HCT116 (cell line): ENCODE data around the gene RYR2. TPM values are rescaled to one million over a fixed set of nuclear protein-coding genes. Genes with fewer than 3 reads are reported as not detected.

Source experiments
- ATAC-seq: fragments of 200-7000 bp; cut with Tn5 transposase; 2 replicates; pipeline ENCODE4 v1.9.1; 2020; ENCODE audit warnings: mild to moderate bottlenecking, moderate library complexity
- BruUV-seq: library from RNA; stranded (reverse); fragments of 400-500 nt; replicated peaks from 2 replicates; lab custom pipeline; 2021; lab: Mats Ljungman, UMichigan
- CTCF ChIA-PET: fragments of 300-600 bp; sonication (Branson Sonifier 250); formaldehyde crosslinking; loops from one replicate; lab custom pipeline; 2021; ENCODE audit warnings: antibody characterized with exemption; lab: Charles Lee
- POLR2A ChIA-PET: fragments of 300-600, 350-600 bp; sonication (Branson Sonifier 250); formaldehyde crosslinking; loops from one replicate; lab custom pipeline; 2021; ENCODE audit warnings: antibody characterized with exemption; lab: Charles Lee
- RAD21 ChIA-PET, 2 experiments: fragments of 300-600 bp; sonication (Branson Sonifier 250); formaldehyde crosslinking; loops; one replicate each; lab custom pipeline; 2023; ENCODE audit warnings: low total read pairs in 2 of 2; ENCODE audit not compliant: uncharacterized antibody in 2 of 2, unreplicated experiment in 2 of 2, low non-redundant PET in 1 of 2; lab: Charles Lee
- DNase-seq: peaks from one replicate; pipeline ENCODE4 v3.0.0-alpha.2; 2010; ENCODE audit warnings: low read depth, low spot score
- H2AFZ ChIP-seq: fragments of 200-600 bp; shearing (Covaris generic), sonication (generic); 2 replicates; pipeline ENCODE4 v1.6.1; 2017; ENCODE audit warnings: low read depth, mixed run types, mixed read lengths, antibody characterized with exemption, low read length; ENCODE audit not compliant: poor library complexity, severe bottlenecking
- H3K27ac ChIP-seq: 2 replicates; pipeline ENCODE4 v1.5.1; 2012; ENCODE audit warnings: low read depth, low read length
- H3K27me3 ChIP-seq: fragments of 200-600 bp; sonication (generic); 2 replicates; pipeline ENCODE4 v1.6.1; 2016; ENCODE audit warnings: mixed run types, low read length, mixed read lengths; ENCODE audit not compliant: insufficient read depth
- H3K36me3 ChIP-seq, 2 experiments: fragments of 200-500 bp in 1 of 2; fragments of 200-600 bp in 1 of 2; sonication (Bioruptor generic) in 1 of 2; sonication (generic) in 1 of 2; 2 replicates each; pipeline versions ENCODE4 v1.5.1 to v1.6.1; 2014 to 2016; ENCODE audit warnings: low read length in 2 of 2, inconsistent platforms in 1 of 2, mixed read lengths in 1 of 2, mixed run types in 1 of 2; ENCODE audit not compliant: insufficient read depth in 2 of 2, control insufficient read depth in 1 of 2
- H3K4me1 ChIP-seq, 2 experiments: fragments of 200-600 bp in 1 of 2; sonication (generic) in 1 of 2; 2 replicates each; pipeline versions ENCODE4 v1.5.1 to v1.6.1; 2012 to 2017; ENCODE audit warnings: low read length in 2 of 2, inconsistent platforms in 1 of 2, mild to moderate bottlenecking in 1 of 2, mixed read lengths in 1 of 2, mixed run types in 1 of 2, moderate library complexity in 1 of 2; ENCODE audit not compliant: insufficient read depth in 2 of 2, control insufficient read depth in 1 of 2
- H3K4me2 ChIP-seq: fragments of 200-600 bp; sonication (generic); 2 replicates; pipeline ENCODE4 v1.6.1; 2017; ENCODE audit warnings: mixed run types, low read length, mixed read lengths
- H3K4me3 ChIP-seq, 2 experiments: fragments of 200-600 bp in 1 of 2; sonication (generic) in 1 of 2; replicated peaks in 1 of 2; 2 replicates each; pipeline ENCODE4 v1.5.1; 2011 to 2016; ENCODE audit warnings: low read length in 2 of 2, control low read depth in 1 of 2, low read depth in 1 of 2, mild to moderate bottlenecking in 1 of 2, mixed read lengths in 1 of 2, mixed run types in 1 of 2
- H3K79me2 ChIP-seq: fragments of 200-600 bp; sonication (generic); 2 replicates; pipeline ENCODE4 v1.6.1; 2017; ENCODE audit warnings: mild to moderate bottlenecking, mixed run types, low read length, moderate library complexity, mixed read lengths; ENCODE audit not compliant: insufficient read depth
- H3K9ac ChIP-seq: fragments of 200-600 bp; sonication (generic); 2 replicates; pipeline ENCODE4 v1.6.1; 2016; ENCODE audit warnings: low read length, mixed read lengths
- H3K9me2 ChIP-seq: fragments of 200-600 bp; sonication (generic), shearing (Covaris generic); 2 replicates; pipeline ENCODE4 v1.6.1; 2017; ENCODE audit warnings: mixed run types, mild to moderate bottlenecking, moderate library complexity; ENCODE audit not compliant: insufficient read depth
- H3K9me3 ChIP-seq, 2 experiments: fragments of 200-500 bp in 1 of 2; fragments of 200-600 bp in 1 of 2; sonication (Bioruptor generic) in 1 of 2; sonication (generic) in 1 of 2; 2 replicates each; pipeline ENCODE4 v1.6.1; 2014 to 2017; ENCODE audit warnings: low read length in 2 of 2, mixed read lengths in 2 of 2, inconsistent platforms in 1 of 2, low read depth in 1 of 2, mild to moderate bottlenecking in 1 of 2, mixed run types in 1 of 2, moderate library complexity in 1 of 2; ENCODE audit not compliant: control insufficient read depth in 1 of 2, insufficient read depth in 1 of 2
- H4K20me1 ChIP-seq: fragments of 200-600 bp; sonication (generic), shearing (Covaris generic); 2 replicates; pipeline ENCODE4 v1.6.1; 2017; ENCODE audit warnings: mixed run types, mild to moderate bottlenecking, moderate library complexity; ENCODE audit not compliant: insufficient read depth
- CBX3 ChIP-seq: IDR thresholded peaks from 2 replicates; pipeline ENCODE4 v1.6.1; 2012; ENCODE audit warnings: low read depth
- CEBPB ChIP-seq: IDR thresholded peaks from 2 replicates; pipeline ENCODE4 v1.6.1; 2012; ENCODE audit warnings: low read depth
- CTCF ChIP-seq, 3 experiments: fragments of 200-600 bp in 1 of 3; sonication (generic) in 1 of 3; IDR thresholded peaks in 2 of 3; conservative IDR thresholded peaks in 1 of 3; 2 replicates each; pipeline ENCODE4 v1.5.1; 2012 to 2017; ENCODE audit warnings: low read depth in 2 of 3, low read length in 2 of 3, antibody characterized with exemption in 1 of 3, borderline replicate concordance in 1 of 3, control low read depth in 1 of 3, mild to moderate bottlenecking in 1 of 3, mixed read lengths in 1 of 3, mixed run types in 1 of 3, moderate library complexity in 1 of 3; ENCODE audit not compliant: insufficient read depth in 1 of 3
- EGR1 ChIP-seq: IDR thresholded peaks from 2 replicates; pipeline ENCODE4 v1.6.1; 2012; ENCODE audit warnings: low read depth
- ELF1 ChIP-seq: IDR thresholded peaks from 2 replicates; pipeline ENCODE4 v1.6.1; 2012; ENCODE audit warnings: low read depth, borderline replicate concordance
- EZH2phosphoT487 ChIP-seq: fragments of 200-600 bp; IDR thresholded peaks from 2 replicates; pipeline ENCODE4 v1.6.1; 2018; ENCODE audit warnings: antibody characterized with exemption, borderline replicate concordance
- FOSL1 ChIP-seq: IDR thresholded peaks from 2 replicates; pipeline ENCODE4 v1.6.1; 2012; ENCODE audit warnings: low read depth
- JUND ChIP-seq: IDR thresholded peaks from 2 replicates; pipeline ENCODE4 v1.6.1; 2012
- POLR2A ChIP-seq: IDR thresholded peaks from 2 replicates; pipeline ENCODE4 v1.7.0; 2011; ENCODE audit warnings: borderline replicate concordance; ENCODE audit not compliant: insufficient read depth, insufficient read length; ENCODE audit errors: extremely low read depth
- POLR2AphosphoS5 ChIP-seq: IDR thresholded peaks from 2 replicates; pipeline ENCODE4 v1.6.1; 2011; ENCODE audit warnings: mild to moderate bottlenecking, low read depth, low read length, moderate library complexity
- RAD21 ChIP-seq: IDR thresholded peaks from 2 replicates; pipeline ENCODE4 v1.6.1; 2012; ENCODE audit warnings: low read depth, mild to moderate bottlenecking
- SIN3A ChIP-seq: IDR thresholded peaks from 2 replicates; pipeline ENCODE4 v1.6.1; 2012; ENCODE audit warnings: low read depth
- SP1 ChIP-seq: IDR thresholded peaks from 2 replicates; pipeline ENCODE4 v1.6.1; 2012; ENCODE audit warnings: low read depth
- SRF ChIP-seq: IDR thresholded peaks from 2 replicates; pipeline ENCODE4 v1.6.1; 2012; ENCODE audit warnings: low read depth
- TCF7L2 ChIP-seq: IDR thresholded peaks from 2 replicates; pipeline ENCODE4 v1.7.0; 2011; ENCODE audit warnings: borderline replicate concordance, inconsistent platforms; ENCODE audit not compliant: insufficient read depth, insufficient read length; ENCODE audit errors: extremely low read depth
- YY1 ChIP-seq: IDR thresholded peaks from 2 replicates; pipeline ENCODE4 v1.6.1; 2011; ENCODE audit warnings: low read length, low read depth, moderate library complexity, mild to moderate bottlenecking; ENCODE audit not compliant: insufficient replicate concordance; ENCODE audit errors: extremely low read depth
- ZBTB33 ChIP-seq: IDR thresholded peaks from 2 replicates; pipeline ENCODE4 v1.6.1; 2011; ENCODE audit warnings: mild to moderate bottlenecking, low read length, moderate library complexity; ENCODE audit not compliant: insufficient replicate concordance; ENCODE audit errors: extremely low read depth
- ZNF274 ChIP-seq: fragments of 200-500 bp; sonication (Bioruptor generic); IDR thresholded peaks from 2 replicates; pipeline ENCODE4 v1.6.1; 2014; ENCODE audit warnings: mild to moderate bottlenecking, low read depth, low read length, inconsistent platforms
- intact Hi-C: fragments of 100-400 bp; cut with micrococcal nuclease; formaldehyde crosslinking; loops from 2 replicates; pipeline ENCODE4 v1.10.0; 2022
- total RNA-seq: library from RNA; stranded (reverse); gene quantifications from one replicate; pipeline ENCODE4 v1.2.1, GENCODE V29; 2021; ENCODE audit not compliant: unreplicated experiment
- TF ChIP-seq, protein P1 (sequence below): IDR thresholded peaks from 2 replicates; pipeline ENCODE4 v1.6.1; 2012
- TF ChIP-seq, protein P2 (sequence below): IDR thresholded peaks from 2 replicates; pipeline ENCODE4 v1.6.1; 2012; ENCODE audit warnings: low read depth

RYR2 gene
- total RNA-seq, 1 experiment from 2014 or later, result 0.02 TPM

DNA sequence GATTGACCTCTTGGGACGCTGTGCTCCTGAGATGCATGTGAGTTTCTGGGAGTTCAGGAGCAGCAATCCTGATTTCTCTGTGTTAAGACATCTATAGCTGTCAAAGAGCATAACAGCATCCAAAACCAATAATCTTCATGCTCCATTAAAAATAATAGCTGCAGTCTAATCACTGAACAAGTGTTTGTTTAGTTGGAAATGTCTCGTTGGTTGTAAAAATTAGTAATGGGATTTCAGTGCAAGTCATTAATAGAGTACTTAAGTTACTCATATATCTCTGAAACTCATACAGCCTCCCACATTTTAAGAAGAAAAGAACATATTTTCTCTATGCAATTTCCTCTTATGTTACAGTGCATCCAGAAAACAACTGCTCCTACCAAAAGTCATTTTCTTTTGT, 599.0 kb downstream of the RYR2 start:
- peaks cover 0 to 4% of the 10 kb centered on the region in 2 experiments; a peak in 2 of 4 replicates for H3K9me3 ChIP-seq
- no peaks in the 10 kb centered on the region for H3K9me2 ChIP-seq
- intact Hi-C loops, result no loop called here
- CTCF ChIA-PET, result no interaction called here
- no peak overlapping the region for H3K9ac ChIP-seq
- H3K4me1 ChIP-seq, result no peaks in the 10 kb centered on the region
- no TSS peak for BruUV-seq
- no peak overlapping the region for H3K27ac ChIP-seq
- ATAC-seq (no peak), DNase-seq (no peak)
- no peaks in the 10 kb centered on the region for H4K20me1 ChIP-seq
- TF ChIP-seq FOSL1 (no peak), ZNF274 (no peak), TCF7L2 (no peak), ZBTB33 (no peak), EZH2phosphoT487 (no peak), CTCF (IDR thresholded peaks at IDR 0.05 in 2 of 3, conservative IDR thresholded peaks at IDR 0.05 in 1 of 3; ENCODE audit: borderline replicate concordance in 1 of 3, insufficient read depth in 1 of 3, low read depth in 2 of 3, low read length in 2 of 3) (no peak), ELF1 (no peak), JUND (no peak), SP1 (no peak), SRF (no peak), CEBPB (no peak), POLR2A (no peak), POLR2AphosphoS5 (no peak), YY1 (no peak), EGR1 (no peak), RAD21 (no peak), CBX3 (no peak), SIN3A (no peak)
- TF ChIP-seq, protein P1, sequence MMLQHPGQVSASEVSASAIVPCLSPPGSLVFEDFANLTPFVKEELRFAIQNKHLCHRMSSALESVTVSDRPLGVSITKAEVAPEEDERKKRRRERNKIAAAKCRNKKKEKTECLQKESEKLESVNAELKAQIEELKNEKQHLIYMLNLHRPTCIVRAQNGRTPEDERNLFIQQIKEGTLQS, result no peak
- TF ChIP-seq, protein P2, sequence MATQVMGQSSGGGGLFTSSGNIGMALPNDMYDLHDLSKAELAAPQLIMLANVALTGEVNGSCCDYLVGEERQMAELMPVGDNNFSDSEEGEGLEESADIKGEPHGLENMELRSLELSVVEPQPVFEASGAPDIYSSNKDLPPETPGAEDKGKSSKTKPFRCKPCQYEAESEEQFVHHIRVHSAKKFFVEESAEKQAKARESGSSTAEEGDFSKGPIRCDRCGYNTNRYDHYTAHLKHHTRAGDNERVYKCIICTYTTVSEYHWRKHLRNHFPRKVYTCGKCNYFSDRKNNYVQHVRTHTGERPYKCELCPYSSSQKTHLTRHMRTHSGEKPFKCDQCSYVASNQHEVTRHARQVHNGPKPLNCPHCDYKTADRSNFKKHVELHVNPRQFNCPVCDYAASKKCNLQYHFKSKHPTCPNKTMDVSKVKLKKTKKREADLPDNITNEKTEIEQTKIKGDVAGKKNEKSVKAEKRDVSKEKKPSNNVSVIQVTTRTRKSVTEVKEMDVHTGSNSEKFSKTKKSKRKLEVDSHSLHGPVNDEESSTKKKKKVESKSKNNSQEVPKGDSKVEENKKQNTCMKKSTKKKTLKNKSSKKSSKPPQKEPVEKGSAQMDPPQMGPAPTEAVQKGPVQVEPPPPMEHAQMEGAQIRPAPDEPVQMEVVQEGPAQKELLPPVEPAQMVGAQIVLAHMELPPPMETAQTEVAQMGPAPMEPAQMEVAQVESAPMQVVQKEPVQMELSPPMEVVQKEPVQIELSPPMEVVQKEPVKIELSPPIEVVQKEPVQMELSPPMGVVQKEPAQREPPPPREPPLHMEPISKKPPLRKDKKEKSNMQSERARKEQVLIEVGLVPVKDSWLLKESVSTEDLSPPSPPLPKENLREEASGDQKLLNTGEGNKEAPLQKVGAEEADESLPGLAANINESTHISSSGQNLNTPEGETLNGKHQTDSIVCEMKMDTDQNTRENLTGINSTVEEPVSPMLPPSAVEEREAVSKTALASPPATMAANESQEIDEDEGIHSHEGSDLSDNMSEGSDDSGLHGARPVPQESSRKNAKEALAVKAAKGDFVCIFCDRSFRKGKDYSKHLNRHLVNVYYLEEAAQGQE, result no peak
- no peaks in the 10 kb centered on the region for H3K79me2 ChIP-seq
- POLR2A ChIA-PET, result no interaction called here
- no peaks in the 10 kb centered on the region for H3K27me3 ChIP-seq
- no peak overlapping the region for H2AFZ ChIP-seq
- RAD21 ChIA-PET, result no interaction called here
- H3K4me3 ChIP-seq, result no peak overlapping the region
- H3K36me3 ChIP-seq, result no peaks in the 10 kb centered on the region
- H3K4me2 ChIP-seq, result no peak overlapping the region
